ENCODE results near the gene CORO6.
"Not testable (repeated sequence)": the region's sequence is repeated elsewhere in the genome, so short reads cannot be mapped to it uniquely, and the experiment has no call there.

- not testable (repeated sequence) for TF ChIP-seq CTCF, POLR2AphosphoS5, POLR2A (IDR thresholded peaks at IDR 0.05)
Observed at GRCh38 chr17:29651913-29652312, 29.2 kb upstream of the CORO6 start.
